ENCODE results near the gene ALDH9A1.
"Not testable (repeated sequence)": the region's sequence is repeated elsewhere in the genome, so short reads cannot be mapped to it uniquely, and the experiment has no call there.

The ALDH9A1 gene

DNA sequence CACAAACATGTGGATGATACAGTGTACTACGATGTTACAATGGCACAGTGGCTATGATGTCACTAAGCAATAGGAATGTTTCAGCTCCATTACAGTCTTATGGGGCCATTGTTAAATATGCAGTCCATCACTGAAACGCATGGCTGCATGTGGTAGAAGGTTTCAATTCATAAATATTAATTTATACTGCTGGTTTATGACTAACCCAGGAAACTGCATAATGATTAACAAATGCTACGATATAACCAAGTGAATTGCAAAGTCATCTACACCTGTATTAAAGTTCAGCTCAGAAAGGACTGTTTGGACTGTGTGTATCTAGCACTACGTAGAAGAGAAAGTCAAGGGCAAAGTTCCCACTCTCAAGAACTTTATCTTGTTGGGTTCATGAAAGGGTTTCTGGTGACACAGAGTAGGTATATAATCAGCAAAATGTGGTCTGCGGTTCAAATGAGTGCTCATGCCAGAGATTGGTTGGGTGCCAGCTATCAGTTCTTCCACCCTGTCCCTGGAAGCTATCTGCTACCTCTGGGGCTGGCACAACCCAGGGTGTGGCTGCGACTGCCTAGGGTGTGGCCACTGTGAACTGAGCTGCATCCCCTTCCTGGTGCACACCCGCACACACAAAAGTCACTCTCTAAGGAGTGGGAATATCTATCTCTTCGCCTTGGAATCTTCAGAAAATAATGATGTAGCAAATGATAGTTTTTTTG, 52.6 kb downstream of the ALDH9A1 start:
- DNase-seq (ENCODE audit: low read depth, low spot score) = no peak

- no peak for DNase-seq (ENCODE audit: low read depth, low spot score)
These were observed 54.2 kb downstream of the ALDH9A1 start for GRCh38 chr1:165644064-165644735.

- no peak for DNase-seq (ENCODE audit: low read depth, low spot score)
These were observed 57.0 kb downstream of the ALDH9A1 start for GRCh38 chr1:165641231-165641987.

DNA sequence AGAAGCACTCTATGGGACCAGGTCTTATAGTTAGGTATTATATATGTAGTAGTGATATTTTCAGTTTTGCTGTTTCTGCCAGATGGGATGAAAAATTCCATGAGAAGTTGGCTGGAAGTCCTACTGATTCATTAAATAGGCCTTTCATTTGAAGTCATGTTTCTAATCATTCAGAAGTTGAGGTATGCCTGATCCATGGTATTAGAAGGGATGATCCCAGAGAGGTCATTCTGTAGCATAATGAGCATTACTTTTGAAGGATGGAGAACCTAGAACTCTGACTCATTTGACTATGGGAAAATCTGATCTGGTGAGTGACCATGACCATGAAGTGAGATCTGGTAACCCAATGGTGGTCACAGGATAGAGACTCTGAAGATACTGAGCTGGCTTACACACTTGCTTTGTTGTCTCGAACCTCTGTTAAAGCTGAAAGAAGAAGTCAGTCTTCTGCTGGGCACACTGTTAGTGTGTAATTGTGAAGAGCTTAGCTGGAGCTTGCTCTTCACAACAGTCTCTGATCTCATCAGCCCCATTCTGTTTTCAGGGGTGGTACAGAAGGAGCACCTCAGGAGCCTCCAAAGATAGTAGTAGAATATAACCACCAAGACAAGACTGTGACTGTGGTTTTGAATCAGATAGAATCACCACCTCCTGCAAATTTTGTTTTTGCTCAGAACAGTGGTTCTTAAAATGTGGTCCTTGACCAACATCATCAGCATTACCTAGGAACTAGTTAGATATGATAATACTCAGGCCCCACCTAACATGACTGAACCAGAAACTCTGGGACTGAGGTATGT, 58.3 kb downstream of the ALDH9A1 start:
- no peak for DNase-seq (ENCODE audit: low read depth, low spot score)

GRCh38 chr1:165638211-165638610, 60.2 kb downstream of the ALDH9A1 start:
- not testable (repeated sequence) for DNase-seq (ENCODE audit: low read depth, low spot score)

- DNase-seq (ENCODE audit: low read depth, low spot score) = no peak
These were observed 60.9 kb downstream of the ALDH9A1 start for GRCh38 chr1:165637427-165637826.

DNA sequence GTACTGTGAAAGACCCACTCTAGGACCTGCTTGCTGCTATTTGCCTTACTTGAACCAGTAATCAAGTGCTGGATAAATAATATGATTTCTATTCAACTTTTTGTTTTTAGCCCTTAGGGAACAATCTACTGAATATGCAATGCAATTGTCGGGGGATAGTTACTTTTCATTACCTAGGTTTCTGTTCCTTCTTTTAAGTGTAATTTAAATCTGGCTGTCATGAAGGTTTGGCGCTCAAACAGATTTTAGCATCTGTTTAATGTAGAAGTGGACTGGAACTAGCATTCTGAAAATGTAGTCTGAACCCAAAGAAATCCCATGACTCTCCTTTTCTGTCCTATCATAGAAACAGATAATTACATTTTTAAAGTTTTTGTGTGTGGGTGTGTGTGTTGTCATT, 62.5 kb downstream of the ALDH9A1 start:
- DNase-seq (ENCODE audit: low read depth, low spot score) = no peak

- no peak for DNase-seq (ENCODE audit: low read depth, low spot score)
These were observed 63.0 kb downstream of the ALDH9A1 start for GRCh38 chr1:165635329-165635728.

DNA sequence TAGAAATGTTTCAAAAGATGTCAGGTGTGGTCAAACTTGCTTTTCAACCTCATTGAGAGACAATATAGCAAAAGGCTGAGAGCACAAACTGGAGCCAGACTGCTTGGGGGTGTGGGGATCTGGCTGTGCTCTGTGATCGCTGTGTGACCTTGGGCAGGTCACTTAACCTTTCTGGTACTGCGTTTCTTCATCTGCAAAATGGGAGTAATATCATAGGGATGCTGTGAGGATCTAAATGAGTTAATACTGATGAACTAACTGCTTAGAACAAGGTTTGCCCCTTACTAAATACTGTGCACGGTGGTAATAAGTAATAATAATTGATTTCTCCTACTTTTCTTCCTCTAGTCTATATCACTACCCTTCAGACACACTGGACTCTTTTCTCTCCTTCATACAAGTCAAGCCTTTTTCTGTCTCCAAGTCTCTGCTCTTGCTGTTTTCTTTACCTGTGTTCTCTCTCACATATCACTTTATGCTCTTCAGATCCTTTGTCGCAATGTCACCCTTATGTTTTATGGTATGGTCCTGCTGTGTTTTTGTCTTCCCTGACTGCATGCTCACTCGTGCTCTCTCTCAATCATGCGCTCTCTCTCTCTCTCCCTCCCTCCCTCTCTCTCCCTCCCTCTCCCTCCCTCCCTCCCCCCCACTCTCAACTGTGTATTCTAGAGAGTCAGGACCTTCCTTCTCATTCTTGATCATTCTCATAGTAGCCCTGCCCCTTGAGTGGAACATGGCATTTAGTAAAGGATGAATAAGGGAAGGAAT, 64.0 kb downstream of the ALDH9A1 start:
- DNase-seq (ENCODE audit: low read depth, low spot score) = no peak

DNA sequence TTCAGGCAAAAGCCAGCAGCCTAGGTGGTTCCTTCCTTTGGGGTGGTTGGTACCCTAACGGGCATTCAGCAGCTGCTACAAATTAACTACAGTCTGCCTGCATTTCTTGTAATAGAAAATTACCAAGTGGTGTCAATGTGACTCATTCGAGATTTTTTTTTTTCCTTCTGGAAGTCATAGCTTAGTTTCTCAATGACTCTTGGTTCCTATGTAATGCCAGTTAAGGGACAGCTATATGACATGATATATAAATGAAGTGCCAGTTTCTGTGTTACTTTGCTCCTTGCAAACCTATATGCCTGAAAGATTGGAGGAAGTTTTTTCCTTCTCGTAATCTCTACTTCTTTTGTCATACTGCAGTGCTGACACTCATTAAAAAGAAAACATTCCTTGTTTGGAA, 64.7 kb downstream of the ALDH9A1 start:
- DNase-seq (ENCODE audit: low read depth, low spot score) = no peak

GRCh38 chr1:165632491-165632890, 65.9 kb downstream of the ALDH9A1 start:
- no peak for DNase-seq (ENCODE audit: low read depth, low spot score)

GRCh38 chr1:165632152-165632469, 66.3 kb downstream of the ALDH9A1 start:
- no peak for DNase-seq (ENCODE audit: low read depth, low spot score)

GRCh38 chr1:165631342-165632151, 66.8 kb downstream of the ALDH9A1 start:
- no peak for DNase-seq (ENCODE audit: low read depth, low spot score)

DNA sequence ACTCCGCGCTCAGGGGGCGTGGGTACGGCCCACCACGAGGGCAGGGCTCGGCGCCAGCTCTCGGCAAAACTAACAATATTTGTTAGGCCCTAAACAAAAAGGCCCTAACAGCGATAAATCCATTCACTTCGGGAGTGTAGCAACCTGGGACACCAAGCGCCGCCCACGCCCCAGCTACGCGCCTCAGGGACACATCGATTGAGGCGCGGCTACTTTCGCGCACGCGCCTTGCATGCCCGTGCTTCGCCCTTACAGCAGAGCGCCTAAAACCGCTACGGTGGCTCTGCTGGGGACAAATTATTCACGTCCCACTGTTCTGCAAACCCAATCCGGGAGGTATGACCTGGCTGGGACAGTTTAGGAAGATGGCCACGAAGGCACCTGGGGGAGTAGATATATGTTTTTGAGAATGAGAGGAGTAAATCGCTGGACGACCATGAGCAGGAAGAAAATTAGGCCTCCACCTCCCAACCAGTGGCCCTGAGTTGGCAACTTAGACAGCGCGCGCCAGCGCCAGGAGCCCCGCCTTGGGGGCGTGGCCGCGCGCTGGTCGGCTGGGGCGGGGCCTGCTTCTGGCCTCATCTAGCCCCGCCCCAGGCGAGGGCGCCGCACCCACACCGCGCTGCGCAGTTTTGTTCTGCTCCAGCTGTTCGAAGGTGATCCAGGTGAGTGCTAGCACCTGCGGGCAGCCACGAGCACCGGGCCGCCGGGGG, 67.6 kb downstream of the ALDH9A1 start, which contains the start of gene MGST3:
Gene MGST3, plus strand, starts transcription at position 606 of the 713 bp plus-strand sequence. CDS start 18,614 bp downstream, outside the sequence.
- DNase-seq (ENCODE audit: low read depth, low spot score) = peak; percentile 94

- DNase-seq (ENCODE audit: low read depth, low spot score) = no peak
These were observed 68.3 kb downstream of the ALDH9A1 start for GRCh38 chr1:165629848-165630628.

DNA sequence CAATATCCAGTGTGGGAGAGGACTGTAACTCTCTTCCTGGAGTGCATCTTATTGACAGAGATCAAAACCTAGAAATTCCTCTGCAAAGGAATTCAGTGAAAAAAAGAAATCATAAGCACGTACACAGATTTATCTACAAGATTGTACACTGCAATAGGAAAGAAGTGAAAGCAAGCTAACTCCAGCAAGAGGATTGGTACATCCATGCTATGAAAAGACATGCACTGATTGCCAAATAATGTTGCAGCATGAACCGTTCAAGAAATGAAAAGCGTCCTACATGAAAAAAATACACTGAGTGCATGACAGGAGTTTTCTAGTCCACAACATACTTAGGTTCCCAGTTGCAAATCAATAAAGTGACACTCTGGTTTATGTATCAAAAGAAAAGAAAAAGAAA, 69.2 kb downstream of the ALDH9A1 start:
- DNase-seq (ENCODE audit: low read depth, low spot score) = no peak

GRCh38 chr1:165628147-165628822, 70.1 kb downstream of the ALDH9A1 start:
- no peak for DNase-seq (ENCODE audit: low read depth, low spot score)

DNA sequence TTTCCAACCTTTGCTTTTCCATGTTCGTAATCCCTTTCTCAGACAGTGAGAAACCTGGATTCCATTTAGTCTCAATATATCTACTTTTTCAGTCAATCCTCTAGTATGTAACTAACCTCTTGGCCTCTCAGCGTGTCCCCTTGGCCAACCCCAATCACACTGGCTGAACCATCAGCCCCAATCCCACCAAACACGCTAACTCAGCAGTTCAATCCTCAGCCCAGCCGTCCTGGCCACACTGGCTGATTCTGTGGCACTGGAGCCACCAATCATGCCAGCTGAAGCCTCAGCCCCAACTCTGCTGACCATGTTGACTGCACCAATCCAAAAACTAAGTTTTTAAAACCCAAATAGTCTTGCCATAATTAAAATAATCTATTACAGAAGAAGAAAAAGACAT, 73.9 kb downstream of the ALDH9A1 start:
- DNase-seq (ENCODE audit: low read depth, low spot score) = no peak

All from iPS DF 19.7 (cell line).